Spleen (tissue), 7 donors: ENCODE results near the gene CD83.
"Not testable (repeated sequence)": the region's sequence is repeated elsewhere in the genome, so short reads cannot be mapped to it uniquely, and the experiment has no call there.

Experiments
- CTCF ChIP-seq, 11 experiments: fragments of 200-600 bp in 7 of 11; fragments of 450-650 bp in 4 of 11; sonication (generic) in 4 of 11; IDR thresholded peaks in 8 of 11; conservative IDR thresholded peaks in 3 of 11; 1 replicate in 7 of 11; 2 replicates in 4 of 11; pipeline versions ENCODE4 v1.4.0 to v1.8.0; 2016 to 2021; ENCODE audit warnings: antibody characterized with exemption in 11 of 11, inconsistent platforms in 4 of 11, mild to moderate bottlenecking in 1 of 11
- POLR2A ChIP-seq, 3 donors: fragments of 450-650 bp; IDR thresholded peaks; one replicate each; pipeline ENCODE4 v1.5.1; 2017; ENCODE audit warnings: antibody characterized with exemption in 3 of 3, mild to moderate bottlenecking in 1 of 3
- donor health status: DM: no; HTN: no; CAD: no; lungs with moderate emphysema.
- donor health status: DM: no; HTN: no; CAD: no.
- donor health status: DM: no; HTN: no; CAD: no.

GRCh38 chr6:14073561-14074354 is 43.8 kb upstream of the CD83 start:
- not testable (repeated sequence) for TF ChIP-seq CTCF (IDR thresholded peaks at IDR 0.05 in 8 of 11, conservative IDR thresholded peaks at IDR 0.05 in 3 of 11); POLR2A (IDR thresholded peaks at IDR 0.05)
